NCI-H1417 (cell line): ENCODE results near the gene HKDC1.
"Not testable (repeated sequence)": the region's sequence is repeated elsewhere in the genome, so short reads cannot be mapped to it uniquely, and the experiment has no call there.

Experiments
- DNase-seq, 3 experiments: peaks; one replicate each; lab custom pipeline; 2025; lab: John Stamatoyannopoulos, UW

HKDC1 gene

DNA sequence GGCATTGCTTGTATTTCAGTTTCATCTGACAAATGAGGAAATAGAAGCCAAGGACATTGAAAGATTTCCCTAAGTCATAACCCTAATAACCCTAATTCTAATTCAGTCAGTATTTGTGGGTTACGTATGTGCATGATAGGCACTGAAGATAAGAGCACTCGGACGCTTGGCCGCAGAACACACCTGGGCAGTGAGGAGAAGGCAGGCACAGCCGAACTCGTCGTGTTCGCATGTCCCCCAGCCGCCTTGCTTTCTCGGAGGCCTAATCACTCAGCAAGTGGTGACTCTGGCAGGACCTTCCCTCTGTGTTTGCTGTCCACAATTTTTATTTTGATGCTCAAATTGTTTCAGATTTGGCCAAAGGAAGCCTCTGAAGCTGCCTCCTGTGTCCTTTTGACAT, 23.7 kb downstream of the HKDC1 start:
- DNase-seq = no peak

DNA sequence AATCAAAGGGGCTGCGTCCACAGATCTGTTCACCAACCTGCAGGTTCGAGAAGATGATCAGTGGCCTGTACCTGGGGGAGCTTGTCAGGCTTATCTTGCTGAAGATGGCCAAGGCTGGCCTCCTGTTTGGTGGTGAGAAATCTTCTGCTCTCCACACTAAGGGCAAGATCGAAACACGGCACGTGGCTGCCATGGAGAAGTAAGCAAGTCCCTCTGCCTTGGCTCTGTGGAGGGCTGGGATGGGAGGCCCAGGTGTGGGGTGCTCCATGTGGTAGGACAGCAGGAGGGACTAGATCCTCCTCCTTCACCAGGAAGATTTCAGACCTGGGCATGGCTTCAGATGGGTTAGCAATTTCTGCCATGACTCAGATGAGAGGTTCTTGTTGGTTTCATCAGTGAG, 25.9 kb downstream of the HKDC1 start:
- DNase-seq = no peak

DNA sequence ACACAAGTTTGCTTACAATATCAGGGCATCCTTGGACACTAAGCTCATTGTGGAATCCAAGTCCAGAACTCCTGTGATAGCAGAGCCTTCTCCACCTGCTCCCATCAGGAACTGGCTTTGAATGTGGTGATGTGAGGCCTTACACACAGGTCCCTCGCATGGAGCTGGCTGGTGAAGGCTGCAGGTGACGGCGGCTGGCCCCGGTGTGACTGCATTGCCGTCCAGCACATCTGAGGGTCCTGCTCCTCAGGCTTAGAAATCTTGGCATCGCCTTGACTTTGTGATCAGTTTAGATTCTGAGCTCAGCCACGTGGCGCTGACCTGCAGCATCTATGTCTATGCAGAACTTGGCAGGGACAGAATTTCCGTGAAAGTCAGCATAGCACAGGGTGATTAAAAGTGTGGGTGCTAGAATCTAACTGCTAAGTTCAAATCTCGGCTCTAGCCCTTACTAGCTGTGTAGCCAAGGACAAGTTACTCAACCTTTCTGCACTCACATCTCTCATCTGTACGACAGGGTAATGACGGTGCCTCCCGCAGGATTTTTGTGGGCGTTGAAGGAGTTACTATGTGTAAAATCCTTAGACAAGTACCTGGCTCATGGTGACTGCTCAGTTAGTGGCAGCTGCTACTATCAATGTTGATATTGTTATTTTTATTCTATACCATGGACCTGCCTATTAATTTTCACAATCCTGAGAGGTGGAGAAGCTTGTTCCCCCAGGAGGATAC, 26.6 kb downstream of the HKDC1 start:
- DNase-seq = no peak

DNA sequence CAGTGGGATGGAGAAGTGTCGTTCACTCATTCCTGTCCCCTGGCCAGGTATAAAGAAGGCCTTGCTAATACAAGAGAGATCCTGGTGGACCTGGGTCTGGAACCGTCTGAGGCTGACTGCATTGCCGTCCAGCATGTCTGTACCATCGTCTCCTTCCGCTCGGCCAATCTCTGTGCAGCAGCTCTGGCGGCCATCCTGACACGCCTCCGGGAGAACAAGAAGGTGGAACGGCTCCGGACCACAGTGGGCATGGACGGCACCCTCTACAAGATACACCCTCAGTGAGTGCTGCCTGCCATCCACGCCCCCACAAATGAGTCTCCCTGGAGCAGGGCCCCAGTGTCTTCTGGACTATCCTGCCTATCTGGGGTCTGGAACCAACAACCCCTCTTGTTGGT, 27.2 kb downstream of the HKDC1 start:
- no peak for DNase-seq

DNA sequence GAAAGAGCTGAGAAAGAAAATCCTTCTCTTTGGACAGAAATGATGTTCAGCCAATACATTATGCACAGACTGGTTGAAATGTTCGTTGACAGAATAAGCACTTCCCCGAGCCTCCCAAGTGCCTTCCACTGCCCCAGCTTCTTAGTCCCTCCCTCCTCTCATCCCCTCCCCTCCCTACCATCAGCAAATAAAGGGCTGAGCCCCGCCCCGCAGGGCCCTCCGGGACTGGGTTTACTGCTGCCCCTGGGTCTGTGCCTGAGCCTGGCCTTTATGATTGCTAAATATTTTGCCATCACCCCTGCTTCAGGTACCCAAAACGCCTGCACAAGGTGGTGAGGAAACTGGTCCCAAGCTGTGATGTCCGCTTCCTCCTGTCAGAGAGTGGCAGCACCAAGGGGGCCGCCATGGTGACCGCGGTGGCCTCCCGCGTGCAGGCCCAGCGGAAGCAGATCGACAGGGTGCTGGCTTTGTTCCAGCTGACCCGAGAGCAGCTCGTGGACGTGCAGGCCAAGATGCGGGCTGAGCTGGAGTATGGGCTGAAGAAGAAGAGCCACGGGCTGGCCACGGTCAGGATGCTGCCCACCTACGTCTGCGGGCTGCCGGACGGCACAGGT, 28.1 kb downstream of the HKDC1 start:
- DNase-seq = no peak

DNA sequence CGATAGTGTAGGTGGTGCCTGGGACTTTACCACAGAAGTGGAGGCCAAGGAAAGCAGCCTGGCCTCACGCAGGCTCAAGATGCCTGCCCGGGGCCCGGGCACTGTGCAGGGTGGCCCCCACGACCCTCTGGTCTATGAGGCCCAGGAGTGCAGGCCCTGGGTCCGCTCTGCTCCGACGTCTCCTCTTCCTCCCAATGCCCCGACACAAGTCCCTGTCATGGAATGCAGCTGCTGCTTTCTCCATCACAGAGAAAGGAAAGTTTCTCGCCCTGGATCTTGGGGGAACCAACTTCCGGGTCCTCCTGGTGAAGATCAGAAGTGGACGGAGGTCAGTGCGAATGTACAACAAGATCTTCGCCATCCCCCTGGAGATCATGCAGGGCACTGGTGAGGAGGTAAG, 29.9 kb downstream of the HKDC1 start:
- DNase-seq = no peak

DNA sequence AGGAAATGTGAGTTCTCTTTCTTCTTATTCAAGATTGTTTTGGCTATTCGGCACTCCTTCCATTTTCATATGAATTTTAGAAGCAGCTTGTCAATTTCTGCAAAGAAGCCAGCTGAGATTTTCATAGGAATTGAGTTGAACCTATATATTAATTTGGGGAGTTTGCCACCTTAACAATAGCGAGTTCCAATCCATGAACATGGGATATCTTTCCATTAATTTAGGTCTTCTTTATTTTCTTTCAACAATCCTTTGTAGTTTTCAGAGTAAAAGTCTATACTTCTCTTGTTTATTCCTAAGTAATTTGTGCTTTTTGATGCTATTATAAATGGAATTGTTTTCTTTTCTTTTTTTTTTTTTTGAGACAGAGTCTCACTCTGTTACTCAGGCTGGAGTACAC, 31.3 kb downstream of the HKDC1 start:
- not testable (repeated sequence) for DNase-seq

DNA sequence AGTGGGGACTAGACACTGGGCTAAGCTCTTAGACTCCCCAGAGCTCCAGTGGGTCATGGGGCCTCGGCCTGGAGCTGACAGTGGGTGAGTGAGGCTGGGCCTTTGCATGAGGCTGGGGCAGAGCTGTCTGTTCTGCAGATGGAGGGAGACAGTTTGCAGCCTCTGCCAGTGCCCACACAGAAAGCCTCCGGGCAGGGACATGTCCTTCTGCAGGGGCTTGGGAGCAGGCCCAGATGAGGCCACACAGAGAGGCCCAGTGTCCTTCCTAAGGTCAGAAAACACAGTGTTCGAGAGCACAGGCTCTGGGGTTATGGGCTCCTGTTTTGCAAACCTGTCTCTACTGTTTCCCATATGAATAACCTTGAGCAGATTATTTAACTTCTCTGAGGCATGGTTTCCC, 33.0 kb downstream of the HKDC1 start:
- no peak for DNase-seq

DNA sequence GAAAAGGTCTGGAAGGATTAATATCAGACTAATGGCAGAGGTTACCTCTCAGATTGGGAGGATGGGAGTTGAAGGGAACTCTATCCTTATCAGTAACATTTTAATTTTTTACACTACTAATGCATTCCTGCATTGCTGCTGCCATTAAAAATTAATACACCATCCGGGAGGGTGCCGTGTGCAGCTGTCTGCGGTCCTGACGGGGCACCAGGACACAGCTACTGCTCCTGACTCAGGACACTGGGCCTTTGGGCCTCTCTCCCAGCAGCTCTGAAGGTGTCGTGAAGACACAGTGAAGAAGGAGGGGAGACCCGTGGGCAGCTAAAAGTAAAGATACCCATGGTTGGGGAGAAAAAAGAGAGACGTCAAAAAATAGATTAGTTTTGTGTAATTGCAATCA, 34.7 kb downstream of the HKDC1 start:
- DNase-seq = no peak

DNA sequence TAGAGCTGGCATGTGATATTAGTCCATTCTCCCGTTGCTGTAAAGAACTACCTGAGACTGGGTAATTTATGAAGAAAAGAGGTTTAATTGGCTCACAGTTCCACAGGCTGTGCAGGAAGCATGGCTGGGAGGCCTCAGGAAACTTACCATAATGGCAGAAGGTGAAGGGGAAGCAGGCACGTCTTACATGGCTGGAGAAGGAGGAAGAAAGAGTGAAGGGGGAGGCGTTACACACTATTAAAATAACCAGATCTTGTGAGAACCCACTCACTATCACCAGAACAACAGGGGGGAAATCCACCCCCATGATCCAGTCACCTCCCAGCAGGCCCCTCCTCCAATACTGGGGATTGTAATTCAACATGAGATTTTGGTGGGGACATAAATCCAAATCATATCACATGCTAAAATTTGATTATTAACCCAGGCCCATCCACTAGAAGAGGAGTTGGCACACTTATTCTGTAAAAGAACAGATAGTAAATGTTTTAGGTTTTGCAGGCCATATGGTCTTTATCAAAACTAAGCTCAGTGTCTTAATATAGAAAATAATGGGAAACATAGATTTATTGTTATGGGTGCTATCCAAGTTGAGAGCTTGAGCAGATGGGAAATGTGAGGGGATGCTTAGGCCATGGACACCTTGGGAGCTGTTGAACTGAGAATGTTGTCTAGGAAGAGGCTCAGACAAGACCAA, 39.6 kb downstream of the HKDC1 start:
- no peak for DNase-seq

DNA sequence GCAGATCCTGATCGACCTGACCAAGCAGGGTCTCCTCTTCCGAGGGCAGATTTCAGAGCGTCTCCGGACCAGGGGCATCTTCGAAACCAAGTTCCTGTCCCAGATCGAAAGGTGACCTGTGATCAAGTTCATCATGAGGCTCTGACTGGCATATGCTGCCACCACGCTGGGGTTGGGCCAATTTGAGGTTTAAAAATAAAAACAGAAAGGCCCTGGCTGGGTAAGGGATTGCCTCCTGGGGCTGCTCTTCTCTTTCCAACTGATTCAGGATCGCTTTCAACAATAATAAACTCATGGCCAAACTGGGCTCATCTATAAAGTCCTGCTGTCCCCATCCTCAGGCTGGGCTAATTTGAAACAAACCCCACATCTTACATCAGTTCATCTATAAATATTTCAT, 41.1 kb downstream of the HKDC1 start:
- no peak for DNase-seq

DNA sequence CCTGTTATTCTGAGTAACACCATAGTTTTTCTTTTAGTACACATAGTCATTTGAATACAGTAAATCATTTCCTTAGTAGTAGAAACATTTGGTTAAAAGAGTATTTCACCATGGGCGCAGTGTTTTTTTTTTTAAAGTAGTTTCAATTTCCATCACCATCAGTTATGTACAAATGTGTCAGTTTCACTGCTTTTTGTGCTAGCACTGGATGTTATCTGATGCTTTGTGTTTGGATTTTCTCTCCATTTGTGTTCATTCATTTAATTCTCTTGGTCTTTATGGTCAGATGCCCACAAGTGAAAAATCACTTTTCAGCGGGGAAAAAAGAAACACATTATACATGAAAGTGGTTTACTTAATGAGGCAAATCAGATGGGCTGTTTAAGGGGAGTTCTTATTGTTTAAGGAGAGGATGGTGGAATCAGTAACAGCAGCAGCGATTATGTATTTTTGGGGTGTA, 42.2 kb downstream of the HKDC1 start:
- no peak for DNase-seq

DNA sequence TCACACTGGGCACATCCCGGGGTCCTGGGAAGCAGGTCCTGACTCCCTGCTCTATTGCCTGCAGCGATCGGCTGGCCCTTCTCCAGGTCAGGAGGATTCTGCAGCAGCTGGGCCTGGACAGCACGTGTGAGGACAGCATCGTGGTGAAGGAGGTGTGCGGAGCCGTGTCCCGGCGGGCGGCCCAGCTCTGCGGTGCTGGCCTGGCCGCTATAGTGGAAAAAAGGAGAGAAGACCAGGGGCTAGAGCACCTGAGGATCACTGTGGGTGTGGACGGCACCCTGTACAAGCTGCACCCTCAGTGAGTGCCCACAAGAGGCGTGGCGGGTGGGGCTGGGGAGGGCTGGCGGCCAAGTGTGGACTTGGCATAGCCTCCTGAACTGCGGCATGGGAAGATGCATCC, 45.4 kb downstream of the HKDC1 start:
- DNase-seq = no peak

DNA sequence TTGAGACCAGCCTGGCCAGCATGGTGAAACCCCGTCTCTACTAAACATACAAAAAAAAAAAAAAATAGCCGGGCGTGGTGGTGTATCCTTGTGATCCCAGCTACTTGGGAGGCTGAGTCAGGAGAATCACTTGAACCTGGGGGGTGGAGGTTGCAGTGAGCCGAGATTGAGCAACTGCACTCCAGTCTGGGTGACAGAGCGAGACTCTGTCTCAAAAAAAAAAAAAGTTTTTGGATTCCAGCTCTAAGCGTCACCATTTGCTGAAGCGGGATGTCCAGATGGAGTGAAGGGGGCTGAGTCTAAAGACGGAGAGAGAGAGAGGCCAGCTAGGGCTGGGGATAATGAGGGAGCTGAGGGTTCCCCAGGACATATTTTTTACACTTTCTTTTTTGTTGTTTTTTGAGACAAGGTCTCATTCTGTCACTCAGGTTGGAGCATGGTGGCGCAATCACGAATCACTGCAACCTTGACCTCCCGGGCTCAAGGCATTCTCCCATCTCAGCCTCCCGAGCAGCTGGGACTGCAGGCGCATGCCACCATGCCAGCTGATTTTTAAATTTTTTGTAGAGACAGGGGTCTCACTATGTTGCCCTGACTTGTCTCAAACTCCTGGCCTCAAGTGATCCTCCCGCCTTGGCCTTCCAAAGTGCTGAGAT, 48.8 kb downstream of the HKDC1 start:
- no peak for DNase-seq

DNA sequence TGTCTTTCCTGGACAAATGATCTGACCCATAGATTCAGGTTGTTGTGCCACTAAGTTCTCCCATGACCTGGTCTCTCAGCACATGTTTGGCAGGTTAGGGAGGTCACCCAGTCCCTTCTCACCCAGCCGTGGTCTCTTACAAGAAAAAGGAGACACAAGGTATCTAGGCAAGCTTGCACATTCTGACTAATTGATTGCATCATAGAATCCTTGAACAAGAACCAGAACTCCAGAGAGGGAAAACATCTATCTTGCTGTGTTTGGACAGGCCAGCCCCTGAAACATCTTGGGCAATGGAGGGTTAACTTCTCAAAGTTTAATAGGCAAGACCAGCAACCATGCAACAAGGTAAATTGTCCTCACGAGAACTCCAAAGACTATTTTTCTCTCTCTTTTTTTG, 49.6 kb downstream of the HKDC1 start:
- DNase-seq = no peak

DNA sequence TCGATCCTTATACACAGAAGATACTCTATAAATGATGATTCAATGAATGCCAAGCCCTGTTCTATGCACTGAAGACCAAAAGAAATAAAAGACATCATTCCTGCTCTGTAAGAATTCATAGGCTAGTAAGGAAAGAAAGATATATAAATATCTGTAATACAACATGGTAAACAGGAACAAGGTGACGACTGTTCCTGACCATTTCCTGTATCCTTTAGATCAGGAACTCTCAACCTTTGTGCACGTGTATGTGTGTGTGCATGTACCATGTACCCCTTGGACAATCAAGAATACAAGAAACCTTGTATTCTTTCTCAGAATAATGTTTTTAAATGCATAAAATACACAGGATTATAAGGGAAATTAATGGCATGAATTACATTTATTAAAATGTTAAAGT, 50.9 kb downstream of the HKDC1 start:
- DNase-seq = no peak

DNA sequence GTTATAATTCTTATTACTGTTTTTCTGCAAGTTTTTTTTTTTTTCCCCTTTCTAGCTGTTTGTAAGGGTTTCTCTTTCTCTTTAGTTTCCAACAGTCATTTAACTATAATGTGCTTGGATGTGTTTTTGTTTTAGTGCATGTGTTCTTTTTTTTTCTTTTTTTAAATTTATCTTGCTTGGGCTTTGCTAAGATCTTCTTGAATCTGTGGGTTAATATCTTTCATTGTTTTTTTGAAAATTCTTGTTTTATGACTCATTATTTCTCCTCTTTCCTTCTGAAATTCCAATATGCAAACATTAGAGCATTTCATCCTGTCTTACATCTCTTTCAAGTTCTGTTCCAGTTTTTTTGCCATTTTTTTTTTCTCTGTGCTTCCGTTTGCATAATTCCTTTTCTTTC, 52.5 kb downstream of the HKDC1 start:
- no peak for DNase-seq

DNA sequence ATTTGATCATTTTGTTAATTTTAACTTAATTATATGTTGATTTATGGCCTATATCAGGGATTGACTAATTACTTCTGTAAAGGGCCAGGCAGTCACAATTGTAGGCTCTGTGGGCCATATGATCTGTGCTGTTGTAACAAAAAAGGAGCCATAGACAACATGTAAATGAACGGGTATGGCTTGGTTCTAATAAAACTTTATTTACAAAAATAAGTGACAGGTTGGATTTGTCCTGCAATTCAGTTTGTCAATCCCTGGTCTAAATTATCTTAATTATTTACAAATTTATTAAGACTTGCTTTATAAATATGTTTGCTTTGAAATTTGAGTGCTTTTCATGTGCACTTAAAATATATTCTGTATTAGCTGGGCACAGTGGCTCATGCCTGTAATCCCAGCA, 55.3 kb downstream of the HKDC1 start:
- DNase-seq = no peak

DNA sequence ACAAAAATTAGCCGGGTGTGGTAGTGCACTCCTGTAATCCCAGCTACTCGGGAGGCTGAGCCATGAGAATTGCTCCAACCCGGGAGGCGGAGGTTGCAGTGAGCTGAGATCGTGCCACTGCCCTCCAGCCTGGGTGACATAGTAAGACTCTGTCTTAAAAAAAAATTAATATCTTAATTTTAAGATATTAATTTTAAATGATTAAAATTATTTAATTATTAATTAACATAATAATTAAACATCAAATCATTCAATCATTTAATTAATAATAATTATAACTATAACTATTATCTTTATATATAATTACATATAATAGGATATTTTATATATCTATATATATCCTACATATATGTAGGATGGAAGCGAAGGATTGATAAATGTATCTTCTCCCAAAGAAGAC, 56.4 kb downstream of the HKDC1 start:
- DNase-seq = no peak

DNA sequence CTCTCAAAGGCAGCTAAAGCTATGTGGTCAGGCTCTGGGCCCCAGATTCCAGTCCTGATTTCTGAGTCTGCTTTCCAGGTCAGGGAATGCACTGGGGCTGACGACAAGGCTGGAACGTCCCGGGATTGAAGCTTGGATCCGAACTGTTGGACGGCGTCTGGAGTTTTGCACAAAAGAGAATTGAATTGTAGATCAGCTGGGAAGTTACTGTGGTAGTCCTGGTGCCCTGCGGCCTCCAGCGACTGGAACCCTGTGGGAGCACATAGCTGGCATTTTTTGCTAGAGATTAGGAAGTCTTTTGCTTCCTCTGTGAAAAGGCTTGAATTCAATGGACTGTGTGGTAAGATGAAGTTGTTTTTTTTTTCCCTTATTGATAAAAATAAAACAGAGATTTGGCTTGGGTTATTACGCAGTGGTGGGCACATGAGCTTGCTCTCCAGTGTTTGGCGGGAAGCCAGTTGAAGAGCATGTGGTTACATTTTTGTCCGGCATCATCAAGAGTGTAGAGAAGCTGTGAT, 58.4 kb downstream of the HKDC1 start, which contains the start of gene HK1:
TSS of gene HK1 (plus strand) at position 51 of the 518 bp plus-strand sequence.
- no peak for DNase-seq

DNA sequence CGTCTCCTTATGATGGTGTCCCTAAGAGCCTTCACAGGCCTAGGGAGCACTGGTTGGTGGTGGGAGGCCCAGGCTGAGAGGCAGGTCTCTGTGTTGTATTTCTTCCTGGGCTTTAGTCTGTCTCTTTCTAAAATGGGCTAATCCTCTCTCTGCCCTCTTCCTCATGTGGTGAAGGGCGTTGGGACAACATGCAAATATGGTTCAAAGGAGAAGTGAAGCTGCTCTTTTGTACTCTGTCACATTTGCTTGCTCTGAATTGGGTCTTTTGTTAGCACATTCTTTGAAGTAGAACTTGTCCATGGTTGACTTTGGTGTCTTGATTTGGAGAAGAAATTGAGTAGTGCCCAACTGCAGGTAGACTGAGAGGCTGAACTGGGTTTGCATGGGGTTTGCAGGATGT, 59.0 kb downstream of the HKDC1 start:
- DNase-seq = no peak
